HCT116 (cell line): ENCODE measurements around the gene CLPTM1L. TPM values are rescaled to one million over a fixed set of nuclear protein-coding genes. Genes with fewer than 3 reads are reported as not detected.

Experiments
- ATAC-seq: fragments of 200-7000 bp; cut with Tn5 transposase; 2 replicates; pipeline ENCODE4 v1.9.1; 2020; ENCODE audit warnings: mild to moderate bottlenecking, moderate library complexity
- BruUV-seq: library from RNA; stranded (reverse); fragments of 400-500 nt; replicated peaks from 2 replicates; lab custom pipeline; 2021; lab: Mats Ljungman, UMichigan
- CTCF ChIA-PET: fragments of 300-600 bp; sonication (Branson Sonifier 250); formaldehyde crosslinking; loops from one replicate; lab custom pipeline; 2021; ENCODE audit warnings: antibody characterized with exemption; lab: Charles Lee
- POLR2A ChIA-PET: fragments of 300-600, 350-600 bp; sonication (Branson Sonifier 250); formaldehyde crosslinking; loops from one replicate; lab custom pipeline; 2021; ENCODE audit warnings: antibody characterized with exemption; lab: Charles Lee
- RAD21 ChIA-PET, 2 experiments: fragments of 300-600 bp; sonication (Branson Sonifier 250); formaldehyde crosslinking; loops; one replicate each; lab custom pipeline; 2023; ENCODE audit warnings: low total read pairs in 2 of 2; ENCODE audit not compliant: uncharacterized antibody in 2 of 2, unreplicated experiment in 2 of 2, low non-redundant PET in 1 of 2; lab: Charles Lee
- DNase-seq: peaks from one replicate; pipeline ENCODE4 v3.0.0-alpha.2; 2010; ENCODE audit warnings: low read depth, low spot score
- H2AFZ ChIP-seq: fragments of 200-600 bp; shearing (Covaris generic), sonication (generic); 2 replicates; pipeline ENCODE4 v1.6.1; 2017; ENCODE audit warnings: low read depth, mixed run types, mixed read lengths, antibody characterized with exemption, low read length; ENCODE audit not compliant: poor library complexity, severe bottlenecking
- H3K27ac ChIP-seq: 2 replicates; pipeline ENCODE4 v1.5.1; 2012; ENCODE audit warnings: low read depth, low read length
- H3K27me3 ChIP-seq: fragments of 200-600 bp; sonication (generic); 2 replicates; pipeline ENCODE4 v1.6.1; 2016; ENCODE audit warnings: mixed run types, low read length, mixed read lengths; ENCODE audit not compliant: insufficient read depth
- H3K36me3 ChIP-seq, 2 experiments: fragments of 200-500 bp in 1 of 2; fragments of 200-600 bp in 1 of 2; sonication (Bioruptor generic) in 1 of 2; sonication (generic) in 1 of 2; 2 replicates each; pipeline versions ENCODE4 v1.5.1 to v1.6.1; 2014 to 2016; ENCODE audit warnings: low read length in 2 of 2, inconsistent platforms in 1 of 2, mixed read lengths in 1 of 2, mixed run types in 1 of 2; ENCODE audit not compliant: insufficient read depth in 2 of 2, control insufficient read depth in 1 of 2
- H3K4me1 ChIP-seq, 2 experiments: fragments of 200-600 bp in 1 of 2; sonication (generic) in 1 of 2; 2 replicates each; pipeline versions ENCODE4 v1.5.1 to v1.6.1; 2012 to 2017; ENCODE audit warnings: low read length in 2 of 2, inconsistent platforms in 1 of 2, mild to moderate bottlenecking in 1 of 2, mixed read lengths in 1 of 2, mixed run types in 1 of 2, moderate library complexity in 1 of 2; ENCODE audit not compliant: insufficient read depth in 2 of 2, control insufficient read depth in 1 of 2
- H3K4me2 ChIP-seq: fragments of 200-600 bp; sonication (generic); 2 replicates; pipeline ENCODE4 v1.6.1; 2017; ENCODE audit warnings: mixed run types, low read length, mixed read lengths
- H3K4me3 ChIP-seq, 2 experiments: fragments of 200-600 bp in 1 of 2; sonication (generic) in 1 of 2; replicated peaks in 1 of 2; 2 replicates each; pipeline ENCODE4 v1.5.1; 2011 to 2016; ENCODE audit warnings: low read length in 2 of 2, control low read depth in 1 of 2, low read depth in 1 of 2, mild to moderate bottlenecking in 1 of 2, mixed read lengths in 1 of 2, mixed run types in 1 of 2
- H3K79me2 ChIP-seq: fragments of 200-600 bp; sonication (generic); 2 replicates; pipeline ENCODE4 v1.6.1; 2017; ENCODE audit warnings: mild to moderate bottlenecking, mixed run types, low read length, moderate library complexity, mixed read lengths; ENCODE audit not compliant: insufficient read depth
- H3K9ac ChIP-seq: fragments of 200-600 bp; sonication (generic); 2 replicates; pipeline ENCODE4 v1.6.1; 2016; ENCODE audit warnings: low read length, mixed read lengths
- H3K9me2 ChIP-seq: fragments of 200-600 bp; sonication (generic), shearing (Covaris generic); 2 replicates; pipeline ENCODE4 v1.6.1; 2017; ENCODE audit warnings: mixed run types, mild to moderate bottlenecking, moderate library complexity; ENCODE audit not compliant: insufficient read depth
- H3K9me3 ChIP-seq, 2 experiments: fragments of 200-500 bp in 1 of 2; fragments of 200-600 bp in 1 of 2; sonication (Bioruptor generic) in 1 of 2; sonication (generic) in 1 of 2; 2 replicates each; pipeline ENCODE4 v1.6.1; 2014 to 2017; ENCODE audit warnings: low read length in 2 of 2, mixed read lengths in 2 of 2, inconsistent platforms in 1 of 2, low read depth in 1 of 2, mild to moderate bottlenecking in 1 of 2, mixed run types in 1 of 2, moderate library complexity in 1 of 2; ENCODE audit not compliant: control insufficient read depth in 1 of 2, insufficient read depth in 1 of 2
- H4K20me1 ChIP-seq: fragments of 200-600 bp; sonication (generic), shearing (Covaris generic); 2 replicates; pipeline ENCODE4 v1.6.1; 2017; ENCODE audit warnings: mixed run types, mild to moderate bottlenecking, moderate library complexity; ENCODE audit not compliant: insufficient read depth
- CBX3 ChIP-seq: IDR thresholded peaks from 2 replicates; pipeline ENCODE4 v1.6.1; 2012; ENCODE audit warnings: low read depth
- EGR1 ChIP-seq: IDR thresholded peaks from 2 replicates; pipeline ENCODE4 v1.6.1; 2012; ENCODE audit warnings: low read depth
- ELF1 ChIP-seq: IDR thresholded peaks from 2 replicates; pipeline ENCODE4 v1.6.1; 2012; ENCODE audit warnings: low read depth, borderline replicate concordance
- EZH2phosphoT487 ChIP-seq: fragments of 200-600 bp; IDR thresholded peaks from 2 replicates; pipeline ENCODE4 v1.6.1; 2018; ENCODE audit warnings: antibody characterized with exemption, borderline replicate concordance
- POLR2A ChIP-seq: IDR thresholded peaks from 2 replicates; pipeline ENCODE4 v1.7.0; 2011; ENCODE audit warnings: borderline replicate concordance; ENCODE audit not compliant: insufficient read depth, insufficient read length; ENCODE audit errors: extremely low read depth
- SP1 ChIP-seq: IDR thresholded peaks from 2 replicates; pipeline ENCODE4 v1.6.1; 2012; ENCODE audit warnings: low read depth
- SRF ChIP-seq: IDR thresholded peaks from 2 replicates; pipeline ENCODE4 v1.6.1; 2012; ENCODE audit warnings: low read depth
- intact Hi-C: fragments of 100-400 bp; cut with micrococcal nuclease; formaldehyde crosslinking; loops from 2 replicates; pipeline ENCODE4 v1.10.0; 2022
- total RNA-seq: library from RNA; stranded (reverse); gene quantifications from one replicate; pipeline ENCODE4 v1.2.1, GENCODE V29; 2021; ENCODE audit not compliant: unreplicated experiment
- TF ChIP-seq, protein P1 (sequence below), 3 experiments: fragments of 200-600 bp in 1 of 3; sonication (generic) in 1 of 3; IDR thresholded peaks in 2 of 3; conservative IDR thresholded peaks in 1 of 3; 2 replicates each; pipeline ENCODE4 v1.5.1; 2012 to 2017; ENCODE audit warnings: low read depth in 2 of 3, low read length in 2 of 3, antibody characterized with exemption in 1 of 3, borderline replicate concordance in 1 of 3, control low read depth in 1 of 3, mild to moderate bottlenecking in 1 of 3, mixed read lengths in 1 of 3, mixed run types in 1 of 3, moderate library complexity in 1 of 3; ENCODE audit not compliant: insufficient read depth in 1 of 3
- TF ChIP-seq, protein P2 (sequence below): IDR thresholded peaks from 2 replicates; pipeline ENCODE4 v1.6.1; 2012

CLPTM1L gene
- total RNA-seq, 1 experiment from 2014 or later = 98.4 TPM

DNA sequence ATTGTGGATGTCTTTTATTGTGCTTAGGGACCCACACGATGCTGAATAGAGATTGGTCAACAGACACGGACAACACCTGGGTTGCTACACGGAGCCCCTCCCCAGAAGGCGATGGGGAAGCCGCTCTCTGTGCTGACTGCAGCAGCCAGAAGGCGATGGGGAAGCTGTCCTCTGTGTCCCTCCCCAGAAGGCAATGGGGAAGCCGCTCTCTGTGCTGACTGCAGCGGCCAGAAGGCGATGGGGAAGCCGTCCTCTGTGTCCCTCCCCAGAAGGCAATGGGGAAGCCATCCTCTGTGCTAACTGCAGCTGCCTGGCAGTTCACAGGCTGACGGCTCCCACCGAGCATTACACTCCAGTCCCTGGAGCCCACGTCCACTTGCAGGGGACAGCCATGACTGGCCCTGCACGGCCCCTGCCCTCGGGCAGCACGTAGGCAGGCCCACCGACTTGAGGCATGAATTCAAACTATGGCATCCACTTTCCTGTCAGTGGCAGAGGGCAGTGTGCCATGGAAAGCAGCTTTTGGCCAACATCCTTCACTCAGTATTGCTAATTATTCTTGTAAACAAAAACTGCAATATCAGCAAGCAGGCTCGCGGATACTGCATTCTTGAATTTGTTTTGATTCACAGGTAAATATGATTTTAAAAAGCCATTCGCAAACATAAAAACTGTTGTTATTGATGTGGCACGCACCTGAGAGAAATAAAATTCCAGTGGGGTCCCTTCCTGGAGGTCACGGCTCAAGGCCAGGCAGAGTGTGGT, 48.1 kb upstream of the CLPTM1L start:
- POLR2A ChIA-PET = no interaction called here
- Histone ChIP-seq H3K4me2 (no peak overlapping the region), H3K36me3 (no peaks in the 10 kb centered on the region), H2AFZ (no peak overlapping the region), H3K4me3 (no peak overlapping the region), H3K9me2 (no peaks in the 10 kb centered on the region), H3K27ac (no peak overlapping the region), H3K9me3 (no peaks in the 10 kb centered on the region), H3K9ac (no peak overlapping the region), H3K27me3 (peaks cover 47% of the 10 kb centered on the region), H3K79me2 (no peaks in the 10 kb centered on the region), H4K20me1 (no peaks in the 10 kb centered on the region), H3K4me1 (no peaks in the 10 kb centered on the region)
- TF ChIP-seq SP1 (no peak), EZH2phosphoT487 (no peak), ELF1 (no peak), SRF (no peak), EGR1 (no peak), POLR2A (no peak), CBX3 (no peak)
- TF ChIP-seq, protein P1, sequence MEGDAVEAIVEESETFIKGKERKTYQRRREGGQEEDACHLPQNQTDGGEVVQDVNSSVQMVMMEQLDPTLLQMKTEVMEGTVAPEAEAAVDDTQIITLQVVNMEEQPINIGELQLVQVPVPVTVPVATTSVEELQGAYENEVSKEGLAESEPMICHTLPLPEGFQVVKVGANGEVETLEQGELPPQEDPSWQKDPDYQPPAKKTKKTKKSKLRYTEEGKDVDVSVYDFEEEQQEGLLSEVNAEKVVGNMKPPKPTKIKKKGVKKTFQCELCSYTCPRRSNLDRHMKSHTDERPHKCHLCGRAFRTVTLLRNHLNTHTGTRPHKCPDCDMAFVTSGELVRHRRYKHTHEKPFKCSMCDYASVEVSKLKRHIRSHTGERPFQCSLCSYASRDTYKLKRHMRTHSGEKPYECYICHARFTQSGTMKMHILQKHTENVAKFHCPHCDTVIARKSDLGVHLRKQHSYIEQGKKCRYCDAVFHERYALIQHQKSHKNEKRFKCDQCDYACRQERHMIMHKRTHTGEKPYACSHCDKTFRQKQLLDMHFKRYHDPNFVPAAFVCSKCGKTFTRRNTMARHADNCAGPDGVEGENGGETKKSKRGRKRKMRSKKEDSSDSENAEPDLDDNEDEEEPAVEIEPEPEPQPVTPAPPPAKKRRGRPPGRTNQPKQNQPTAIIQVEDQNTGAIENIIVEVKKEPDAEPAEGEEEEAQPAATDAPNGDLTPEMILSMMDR (IDR thresholded peaks at IDR 0.05 in 2 of 3, conservative IDR thresholded peaks at IDR 0.05 in 1 of 3; ENCODE audit: borderline replicate concordance in 1 of 3, insufficient read depth in 1 of 3, low read depth in 2 of 3, low read length in 2 of 3) = no peak
- TF ChIP-seq, protein P2, sequence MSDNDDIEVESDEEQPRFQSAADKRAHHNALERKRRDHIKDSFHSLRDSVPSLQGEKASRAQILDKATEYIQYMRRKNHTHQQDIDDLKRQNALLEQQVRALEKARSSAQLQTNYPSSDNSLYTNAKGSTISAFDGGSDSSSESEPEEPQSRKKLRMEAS = no peak
- DNase-seq = no peak
- no TSS peak for BruUV-seq
- intact Hi-C loops = no loop called here
- CTCF ChIA-PET = no interaction called here
- RAD21 ChIA-PET = no interaction called here
- no peak for ATAC-seq
